GM10266 (cell line): ENCODE data around the gene STARD10.

Source experiments
- DNase-seq: peaks from one replicate; pipeline ENCODE4 v3.0.0; 2012; ENCODE audit errors: extremely low spot score
- CTCF ChIP-seq: IDR thresholded peaks from 2 replicates; pipeline ENCODE4 v1.5.1; 2012; ENCODE audit warnings: mild to moderate bottlenecking, low read depth; ENCODE audit not compliant: control insufficient read depth, insufficient read depth; ENCODE audit errors: missing control alignments

The STARD10 gene

DNA sequence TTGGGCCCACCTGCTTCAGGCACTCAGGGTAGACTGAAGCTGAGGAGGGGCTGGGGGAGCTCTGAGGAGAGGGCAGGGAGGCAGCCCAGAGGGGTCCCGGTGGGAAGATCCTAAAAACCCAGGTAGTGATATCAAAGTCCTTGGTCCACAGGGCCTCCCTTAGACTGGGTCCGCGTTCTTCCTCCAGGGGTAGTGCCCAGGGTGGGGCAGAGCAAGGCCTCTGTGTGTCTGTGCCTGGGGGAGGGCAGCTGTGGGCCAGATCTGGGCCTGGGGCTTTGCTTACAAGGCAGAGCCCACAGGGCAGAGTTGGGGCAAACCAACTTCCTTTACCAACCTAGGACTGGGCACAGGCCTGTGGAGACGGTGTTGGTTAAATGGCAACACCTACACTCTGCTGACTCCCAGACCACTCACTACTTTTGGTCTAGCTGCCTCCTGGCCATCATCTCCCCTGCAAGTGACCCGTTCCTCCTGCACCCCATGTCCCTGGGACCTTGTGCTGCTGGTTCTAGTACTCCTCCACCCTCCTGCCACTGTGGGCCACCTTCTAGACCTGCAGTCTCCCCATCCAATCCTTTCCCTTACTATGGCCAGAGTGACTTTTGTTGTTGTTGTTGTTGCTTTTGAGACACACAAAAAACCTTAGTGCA lies 36.2 kb upstream of the STARD10 start:
- no peak for DNase-seq
- no peak for TF ChIP-seq CTCF

DNA sequence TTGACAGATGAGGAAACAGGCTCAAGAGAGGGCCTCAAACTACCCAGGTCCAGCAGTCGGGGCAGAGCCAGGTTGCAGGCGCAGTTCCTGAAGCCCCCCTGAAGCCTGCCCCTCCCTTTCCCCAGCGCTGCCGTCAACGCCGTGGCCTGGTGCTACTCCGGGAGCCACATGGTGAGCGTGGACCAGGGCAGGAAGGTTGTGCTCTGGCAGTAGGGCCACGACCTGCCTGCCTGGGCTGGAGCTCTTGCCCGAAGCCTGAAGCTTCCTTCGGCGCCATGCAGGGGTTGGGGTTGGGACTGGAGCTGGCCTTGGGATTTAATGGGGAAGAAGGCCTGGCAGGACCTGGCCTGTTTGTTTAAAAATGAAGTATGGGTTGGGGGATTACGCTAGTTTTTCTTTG lies 35.3 kb upstream of the STARD10 start:
- no peak for TF ChIP-seq CTCF
- no peak for DNase-seq

DNA sequence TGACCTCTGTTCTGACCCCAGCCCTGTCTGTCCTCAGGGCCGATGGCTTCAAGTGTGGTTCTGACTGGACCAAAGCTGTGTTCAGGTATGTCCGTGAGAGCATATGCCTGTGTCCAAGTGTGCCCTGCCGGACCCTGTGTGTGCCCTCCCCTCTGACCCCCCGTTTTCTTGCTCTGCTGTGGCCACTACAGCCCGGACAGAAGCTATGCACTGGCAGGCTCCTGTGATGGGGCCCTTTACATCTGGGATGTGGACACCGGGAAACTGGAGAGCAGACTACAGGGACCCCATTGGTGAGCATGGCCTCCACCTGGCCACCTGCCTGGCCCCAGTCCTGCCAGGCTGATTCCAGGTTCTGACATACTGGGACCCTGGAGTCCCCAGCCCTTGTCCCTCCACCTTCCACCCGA lies 34.9 kb upstream of the STARD10 start:
- no peak for DNase-seq
- no peak for TF ChIP-seq CTCF

- no peak for TF ChIP-seq CTCF
- no peak for DNase-seq
Observed at GRCh38 chr11:72828081-72828567, 34.3 kb upstream of the STARD10 start.

DNA sequence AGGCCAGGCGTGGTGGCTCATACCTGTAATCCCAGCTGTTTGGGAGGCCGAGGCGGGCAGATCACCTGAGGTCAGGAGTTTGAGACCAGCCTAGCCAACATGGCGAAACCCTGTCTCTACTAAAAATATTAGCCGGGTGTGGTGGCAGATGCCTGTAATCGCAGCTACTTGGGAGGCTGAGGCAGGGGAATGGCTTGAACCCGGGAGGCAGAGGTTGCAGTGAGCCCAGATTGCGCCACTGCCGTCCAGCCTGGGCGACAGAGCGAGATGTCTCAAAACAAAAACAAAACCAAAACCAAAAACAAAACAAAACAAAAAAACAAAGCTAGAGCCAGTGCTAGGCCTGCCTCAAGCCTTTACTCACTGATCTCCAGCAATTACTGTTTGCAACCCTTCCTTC lies 33.8 kb upstream of the STARD10 start:
- DNase-seq, result peak; percentile 15

- DNase-seq, result no peak
- TF ChIP-seq CTCF, result no peak
Observed at GRCh38 chr11:72826942-72827480, 33.2 kb upstream of the STARD10 start.

GRCh38 chr11:72826191-72826941 lies 32.5 kb upstream of the STARD10 start:
- DNase-seq, result no peak
- TF ChIP-seq CTCF, result no peak
